ENCODE data around the gene GOLGA6L10.
"Not testable (repeated sequence)": the region's sequence is repeated elsewhere in the genome, so short reads cannot be mapped to it uniquely, and the experiment has no call there.

The GOLGA6L10 gene

GRCh38 chr15:82316247-82317090 lies 32.8 kb downstream of the GOLGA6L10 start:
- not testable (repeated sequence) for H3K27me3 ChIP-seq (ENCODE audit: insufficient read depth, low read length); H3K4me3 ChIP-seq (ENCODE audit: low read length); H3K4me1 ChIP-seq (ENCODE audit: insufficient read depth, low read length); H3K27ac ChIP-seq (ENCODE audit: low read depth, low read length); H3K9ac ChIP-seq (ENCODE audit: low read depth, low read length); H3K36me3 ChIP-seq (ENCODE audit: insufficient read depth, low read length); H3K9me3 ChIP-seq (ENCODE audit: insufficient read depth, low read depth, low read length)
- WGBS: 93% methylated on average over 23 of the region's 23 CpGs

- H3K4me3 ChIP-seq (ENCODE audit: low read length): no peak overlapping the region
- no peaks in the 10 kb centered on the region for H3K9me3 ChIP-seq (ENCODE audit: insufficient read depth, low read depth, low read length)
- H3K9ac ChIP-seq (ENCODE audit: low read depth, low read length): no peak overlapping the region
- 94% methylated on average over 24 of the region's 24 CpGs for WGBS
- H3K36me3 ChIP-seq (ENCODE audit: insufficient read depth, low read length): no peaks in the 10 kb centered on the region
- H3K27me3 ChIP-seq (ENCODE audit: insufficient read depth, low read length): no peaks in the 10 kb centered on the region
- H3K27ac ChIP-seq (ENCODE audit: low read depth, low read length): no peak overlapping the region
- H3K4me1 ChIP-seq (ENCODE audit: insufficient read depth, low read length): no peaks in the 10 kb centered on the region
Observed at GRCh38 chr15:82315519-82316246, 33.6 kb downstream of the GOLGA6L10 start.

- no peak overlapping the region for H3K27ac ChIP-seq (ENCODE audit: low read depth, low read length)
- no peak overlapping the region for H3K9ac ChIP-seq (ENCODE audit: low read depth, low read length)
- no peaks in the 10 kb centered on the region for H3K27me3 ChIP-seq (ENCODE audit: insufficient read depth, low read length)
- 88% methylated on average over 9 of the region's 9 CpGs for WGBS
- H3K4me1 ChIP-seq (ENCODE audit: insufficient read depth, low read length): no peaks in the 10 kb centered on the region
- no peaks in the 10 kb centered on the region for H3K9me3 ChIP-seq (ENCODE audit: insufficient read depth, low read depth, low read length)
- H3K4me3 ChIP-seq (ENCODE audit: low read length): no peak overlapping the region
- H3K36me3 ChIP-seq (ENCODE audit: insufficient read depth, low read length): no peaks in the 10 kb centered on the region
Observed at GRCh38 chr15:82314769-82315518, 34.3 kb downstream of the GOLGA6L10 start.

GRCh38 chr15:82313951-82314768 lies 35.1 kb downstream of the GOLGA6L10 start:
- H3K27me3 ChIP-seq (ENCODE audit: insufficient read depth, low read length); H3K27ac ChIP-seq (ENCODE audit: low read depth, low read length); H3K36me3 ChIP-seq (ENCODE audit: insufficient read depth, low read length); H3K4me1 ChIP-seq (ENCODE audit: insufficient read depth, low read length); H3K4me3 ChIP-seq (ENCODE audit: low read length); H3K9me3 ChIP-seq (ENCODE audit: insufficient read depth, low read depth, low read length); H3K9ac ChIP-seq (ENCODE audit: low read depth, low read length): not testable (repeated sequence)
- 89% methylated on average over 21 of the region's 21 CpGs for WGBS

GRCh38 chr15:82313446-82313845 lies 35.8 kb downstream of the GOLGA6L10 start:
- no peaks in the 10 kb centered on the region for H3K36me3 ChIP-seq (ENCODE audit: insufficient read depth, low read length)
- no peaks in the 10 kb centered on the region for H3K4me1 ChIP-seq (ENCODE audit: insufficient read depth, low read length)
- WGBS: 96% methylated on average over 2 of the region's 2 CpGs
- H3K9me3 ChIP-seq (ENCODE audit: insufficient read depth, low read depth, low read length): no peaks in the 10 kb centered on the region
- no peak overlapping the region for H3K4me3 ChIP-seq (ENCODE audit: low read length)
- H3K27ac ChIP-seq (ENCODE audit: low read depth, low read length): no peak overlapping the region
- H3K27me3 ChIP-seq (ENCODE audit: insufficient read depth, low read length): no peaks in the 10 kb centered on the region
- no peak overlapping the region for H3K9ac ChIP-seq (ENCODE audit: low read depth, low read length)

GRCh38 chr15:82312586-82313349 lies 36.5 kb downstream of the GOLGA6L10 start:
- Histone ChIP-seq H3K4me1 (ENCODE audit: insufficient read depth, low read length) (no peaks in the 10 kb centered on the region), H3K27me3 (ENCODE audit: insufficient read depth, low read length) (no peaks in the 10 kb centered on the region), H3K9ac (ENCODE audit: low read depth, low read length) (no peak overlapping the region), H3K36me3 (ENCODE audit: insufficient read depth, low read length) (no peaks in the 10 kb centered on the region), H3K27ac (ENCODE audit: low read depth, low read length) (no peak overlapping the region), H3K4me3 (ENCODE audit: low read length) (no peak overlapping the region), H3K9me3 (ENCODE audit: insufficient read depth, low read depth, low read length) (no peaks in the 10 kb centered on the region)
- WGBS: 80% methylated on average over 8 of the region's 8 CpGs

- H3K27me3 ChIP-seq (ENCODE audit: insufficient read depth, low read length); H3K4me1 ChIP-seq (ENCODE audit: insufficient read depth, low read length); H3K9ac ChIP-seq (ENCODE audit: low read depth, low read length); H3K27ac ChIP-seq (ENCODE audit: low read depth, low read length); H3K4me3 ChIP-seq (ENCODE audit: low read length); H3K9me3 ChIP-seq (ENCODE audit: insufficient read depth, low read depth, low read length); H3K36me3 ChIP-seq (ENCODE audit: insufficient read depth, low read length): not testable (repeated sequence)
- WGBS: 92% methylated on average over 5 of the region's 5 CpGs
Observed at GRCh38 chr15:82311321-82311720, 38.0 kb downstream of the GOLGA6L10 start.

- no peaks in the 10 kb centered on the region for H3K27me3 ChIP-seq (ENCODE audit: insufficient read depth, low read length)
- H3K27ac ChIP-seq (ENCODE audit: low read depth, low read length): no peak overlapping the region
- 100% methylated on average over 1 of the region's 2 CpGs for WGBS
- H3K36me3 ChIP-seq (ENCODE audit: insufficient read depth, low read length): no peaks in the 10 kb centered on the region
- no peaks in the 10 kb centered on the region for H3K9me3 ChIP-seq (ENCODE audit: insufficient read depth, low read depth, low read length)
- H3K4me3 ChIP-seq (ENCODE audit: low read length): no peak overlapping the region
- H3K9ac ChIP-seq (ENCODE audit: low read depth, low read length): no peak overlapping the region
- H3K4me1 ChIP-seq (ENCODE audit: insufficient read depth, low read length): no peaks in the 10 kb centered on the region
Observed at GRCh38 chr15:82309802-82310201, 39.5 kb downstream of the GOLGA6L10 start.

GRCh38 chr15:82307714-82308081 lies 41.6 kb downstream of the GOLGA6L10 start:
- H3K27me3 ChIP-seq (ENCODE audit: insufficient read depth, low read length): no peaks in the 10 kb centered on the region
- no peak overlapping the region for H3K4me3 ChIP-seq (ENCODE audit: low read length)
- 91% methylated on average over 8 of the region's 8 CpGs for WGBS
- no peak overlapping the region for H3K27ac ChIP-seq (ENCODE audit: low read depth, low read length)
- H3K9me3 ChIP-seq (ENCODE audit: insufficient read depth, low read depth, low read length): no peaks in the 10 kb centered on the region
- no peak overlapping the region for H3K9ac ChIP-seq (ENCODE audit: low read depth, low read length)
- no peaks in the 10 kb centered on the region for H3K4me1 ChIP-seq (ENCODE audit: insufficient read depth, low read length)
- H3K36me3 ChIP-seq (ENCODE audit: insufficient read depth, low read length): no peaks in the 10 kb centered on the region

All from HUES64 (cell line).